Transverse colon (tissue), 4 donors: ENCODE data around the gene CKS1B. TPM values are rescaled to one million over a fixed set of nuclear protein-coding genes. Genes with fewer than 3 reads are reported as not detected.
A peak's percentile ranks its signal among the peaks of the same experiment; 100 is the strongest.

Experiments
- DNase-seq: peaks from one replicate; pipeline ENCODE4 v3.0.0-alpha.2; 2019
- H3K27ac ChIP-seq, 4 donors: fragments of 200-600 bp; sonication (generic); 2 replicates each; pipeline ENCODE4 v1.5.1; 2016 to 2018; ENCODE audit warnings: inconsistent platforms in 4 of 4
- H3K27me3 ChIP-seq: fragments of 200-600 bp; sonication (generic); 2 replicates; pipeline ENCODE4 v1.5.1; 2017; ENCODE audit warnings: inconsistent platforms
- H3K36me3 ChIP-seq, 4 donors: fragments of 200-600 bp; sonication (generic); 2 replicates each; pipeline ENCODE4 v1.5.1; 2017 to 2019; ENCODE audit warnings: inconsistent platforms in 4 of 4
- H3K4me1 ChIP-seq, 4 donors: fragments of 200-600 bp; sonication (generic); 2 replicates each; pipeline ENCODE4 v1.5.1; 2017 to 2020; ENCODE audit warnings: inconsistent platforms in 4 of 4
- H3K4me3 ChIP-seq, 4 donors: fragments of 200-600 bp; sonication (generic); 1 replicate in 1 of 4; 2 replicates in 3 of 4; pipeline versions ENCODE4 v1.5.1 to v1.6.1; 2017 to 2019; ENCODE audit warnings: inconsistent platforms in 4 of 4
- H3K9me3 ChIP-seq, 2 donors: fragments of 200-600 bp; sonication (generic); 2 replicates each; pipeline ENCODE4 v1.5.1; 2017 to 2019; ENCODE audit warnings: inconsistent platforms in 2 of 2
- CTCF ChIP-seq, 5 experiments: fragments of 200-600 bp in 3 of 5; fragments of 450-650 bp in 2 of 5; sonication (generic) in 3 of 5; IDR thresholded peaks; 1 replicate in 2 of 5; 2 replicates in 3 of 5; pipeline ENCODE4 v1.5.1; 2016 to 2017; ENCODE audit warnings: antibody characterized with exemption in 5 of 5, inconsistent platforms in 3 of 5, mild to moderate bottlenecking in 2 of 5, moderate library complexity in 1 of 5
- EP300 ChIP-seq: sonication (generic); formaldehyde crosslinking; IDR thresholded peaks from one replicate; pipeline ENCODE4 v1.6.1; 2017; ENCODE audit warnings: antibody characterized with exemption, low read depth
- POLR2A ChIP-seq: fragments of 450-650 bp; IDR thresholded peaks from one replicate; pipeline ENCODE4 v1.6.1; 2016; ENCODE audit warnings: antibody characterized with exemption, mild to moderate bottlenecking, moderate library complexity
- POLR2AphosphoS5 ChIP-seq, 3 donors: sonication (generic); formaldehyde crosslinking; IDR thresholded peaks; one replicate each; pipeline ENCODE4 v1.6.1; 2016; ENCODE audit warnings: antibody characterized with exemption in 3 of 3
- WGBS, 2 donors: methylation state at CpG; one replicate each; pipeline ENCODE4 v1.1.5; 2018; ENCODE audit warnings: low coverage in 1 of 2; 5-methylcytosine and 5-hydroxymethylcytosine counted together
- in situ Hi-C, 4 donors: fragments of 200-750 bp; cut with MboI; loops; one replicate each; pipeline versions ENCODE4 v1.15.0 to v1.15.1; 2017; ENCODE audit warnings: low sequenced_read_pairs in 3 of 4, low pct_ligation_motif_present in 1 of 4, low pct_unique_long_range_greater_than_20kb in 1 of 4
- intact Hi-C: fragments of 100-400 bp; cut with DNase I; formaldehyde crosslinking; loops from one replicate; pipeline ENCODE4 v1.15.1; 2023; ENCODE audit warnings: low total_unique reads
- total RNA-seq, 4 donors: library from RNA; depleted of rRNA; stranded (reverse); fragments of >200 nt; gene quantifications; one replicate each; pipeline ENCODE4 v1.1.0, GENCODE V29; 2016

Gene CKS1B
- total RNA-seq, 4 donors from 2014 or later: 28.9 to 41.4 (median 35.2) TPM; not detected in 1

- H3K4me3 ChIP-seq: peak overlapping the region; percentile 38 to 71 (median 65)
Measured at GRCh38 chr1:154955039-154955717, 19.3 kb upstream of the CKS1B start.

GRCh38 chr1:154955718-154956543 is 18.6 kb upstream of the CKS1B start, which contains the start of gene PBXIP1:
Gene PBXIP1 (minus strand): TSS chr1:154956099. CDS start chr1:154953721, 2,378 bp downstream.
- Histone ChIP-seq H3K9me3 (no peaks in the 10 kb centered on the region), H3K4me1 (peaks cover 24 to 67% (median 48%) of the 10 kb centered on the region in 4 donors), H3K27ac (peak within 1 kb of the TSS; percentile 84 to 94 (median 92)), H3K36me3 (peaks cover 0 to 11% (median 0%) of the 10 kb centered on the region in 4 donors), H3K27me3 (no peaks in the 10 kb centered on the region), H3K4me3 (peak within 1 kb of the TSS; percentile 38 to 71 (median 65))
- TF ChIP-seq POLR2AphosphoS5 (IDR thresholded peaks at IDR 0.05) (peak; percentile 62 to 78 (median 71)), CTCF (IDR thresholded peaks at IDR 0.05) (peak in 1 of 5 experiments; percentile 3), POLR2A (peak; percentile 61), EP300 (no peak)
- intact Hi-C loops (no loop called here), in situ Hi-C loops (loop anchor here in 3 of 4 donors (25.0 kb wide), 1 partner anchor 106 kb away; the partner anchor contains the start of genes ADAM15 (in 3 of the 3) and EFNA4 (in 3 of the 3))
- DNase-seq: peak; percentile 86
- WGBS, 2 donors: 0% methylated on average over 6 to 18 of the region's 18 CpGs

More at GRCh38 chr1:154955039-154955717, 19.3 kb upstream of the CKS1B start:
- intact Hi-C loops (no loop called here), in situ Hi-C loops (loop anchor here in 3 of 4 donors (25.0 kb wide), 1 partner anchor 107 kb away; the partner anchor contains the start of genes ADAM15 (in 3 of the 3) and EFNA4 (in 3 of the 3))
- peaks cover 24 to 60% (median 42%) of the 10 kb centered on the region in 4 donors for H3K4me1 ChIP-seq
- peaks cover 0 to 11% (median 0%) of the 10 kb centered on the region in 4 donors for H3K36me3 ChIP-seq
- H3K27ac ChIP-seq: peak overlapping the region; percentile 84 to 94 (median 92)
- peak; percentile 82 for DNase-seq
- TF ChIP-seq EP300 (no peak), CTCF (IDR thresholded peaks at IDR 0.05) (no peak), POLR2A (no peak), POLR2AphosphoS5 (IDR thresholded peaks at IDR 0.05) (peak in 1 of 3 donors; percentile 37)
- 0 to 6% methylated on average over 1 to 4 of the region's 4 CpGs for WGBS, 2 donors
- no peaks in the 10 kb centered on the region for H3K27me3 ChIP-seq
- H3K9me3 ChIP-seq: no peaks in the 10 kb centered on the region

GRCh38 chr1:154956544-154956941 is 17.9 kb upstream of the CKS1B start:
- H3K4me3 ChIP-seq: peak overlapping the region; percentile 5 to 71 (median 52)
- H3K4me1 ChIP-seq: peaks cover 24 to 68% (median 49%) of the 10 kb centered on the region in 4 donors
- in situ Hi-C loops: loop anchor here in 3 of 4 donors (25.0 kb wide), 1 partner anchor 106 kb away; the partner anchor contains the start of genes ADAM15 (in 3 of the 3) and EFNA4 (in 3 of the 3)
- peaks cover 0 to 7% (median 0%) of the 10 kb centered on the region in 4 donors for H3K36me3 ChIP-seq
- H3K27me3 ChIP-seq: no peaks in the 10 kb centered on the region
- no peaks in the 10 kb centered on the region for H3K9me3 ChIP-seq
- TF ChIP-seq POLR2AphosphoS5 (IDR thresholded peaks at IDR 0.05) (no peak), POLR2A (no peak), CTCF (IDR thresholded peaks at IDR 0.05) (no peak), EP300 (no peak)
- no peak for DNase-seq
- WGBS, 2 donors: 9% methylated on average over 6 of the region's 6 CpGs; no CpG with 5 or more reads in 1 of the 2 donors
- intact Hi-C loops: no loop called here
- peak overlapping the region; percentile 84 to 94 (median 92) for H3K27ac ChIP-seq
